GM10266 (cell line): ENCODE data around the gene C5orf24.
"Not testable (repeated sequence)": the region's sequence is repeated elsewhere in the genome, so short reads cannot be mapped to it uniquely, and the experiment has no call there.

Experiments
- DNase-seq: peaks from one replicate; pipeline ENCODE4 v3.0.0; 2012; ENCODE audit errors: extremely low spot score
- TF ChIP-seq, protein P1 (sequence below): IDR thresholded peaks from 2 replicates; pipeline ENCODE4 v1.5.1; 2012; ENCODE audit warnings: mild to moderate bottlenecking, low read depth; ENCODE audit not compliant: control insufficient read depth, insufficient read depth; ENCODE audit errors: missing control alignments

The C5orf24 gene

GRCh38 chr5:134840811-134841210 is 5.0 kb upstream of the C5orf24 start:
- TF ChIP-seq, protein P1, sequence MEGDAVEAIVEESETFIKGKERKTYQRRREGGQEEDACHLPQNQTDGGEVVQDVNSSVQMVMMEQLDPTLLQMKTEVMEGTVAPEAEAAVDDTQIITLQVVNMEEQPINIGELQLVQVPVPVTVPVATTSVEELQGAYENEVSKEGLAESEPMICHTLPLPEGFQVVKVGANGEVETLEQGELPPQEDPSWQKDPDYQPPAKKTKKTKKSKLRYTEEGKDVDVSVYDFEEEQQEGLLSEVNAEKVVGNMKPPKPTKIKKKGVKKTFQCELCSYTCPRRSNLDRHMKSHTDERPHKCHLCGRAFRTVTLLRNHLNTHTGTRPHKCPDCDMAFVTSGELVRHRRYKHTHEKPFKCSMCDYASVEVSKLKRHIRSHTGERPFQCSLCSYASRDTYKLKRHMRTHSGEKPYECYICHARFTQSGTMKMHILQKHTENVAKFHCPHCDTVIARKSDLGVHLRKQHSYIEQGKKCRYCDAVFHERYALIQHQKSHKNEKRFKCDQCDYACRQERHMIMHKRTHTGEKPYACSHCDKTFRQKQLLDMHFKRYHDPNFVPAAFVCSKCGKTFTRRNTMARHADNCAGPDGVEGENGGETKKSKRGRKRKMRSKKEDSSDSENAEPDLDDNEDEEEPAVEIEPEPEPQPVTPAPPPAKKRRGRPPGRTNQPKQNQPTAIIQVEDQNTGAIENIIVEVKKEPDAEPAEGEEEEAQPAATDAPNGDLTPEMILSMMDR, result no peak
- DNase-seq, result no peak

DNA sequence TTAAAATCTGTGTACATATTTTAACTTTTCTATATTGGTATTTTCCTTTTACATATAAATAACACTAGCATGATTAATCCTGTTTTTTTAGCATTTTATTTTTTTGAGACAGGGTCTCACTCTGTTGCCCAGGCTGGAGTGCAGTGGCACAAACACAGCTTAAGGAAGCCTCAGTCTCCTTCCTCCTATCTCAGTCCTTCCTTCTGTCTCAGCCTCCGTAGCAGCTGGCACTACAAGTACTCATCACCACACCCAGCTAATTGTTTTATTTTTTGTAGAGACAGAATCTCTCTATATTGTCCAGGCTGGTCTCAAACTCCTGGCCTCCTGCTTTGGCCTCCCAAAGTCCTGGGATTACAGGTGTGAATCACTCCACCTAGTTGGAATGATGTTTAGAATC is 1.5 kb upstream of the C5orf24 start:
- TF ChIP-seq, protein P1, result no peak
- DNase-seq, result no peak

DNA sequence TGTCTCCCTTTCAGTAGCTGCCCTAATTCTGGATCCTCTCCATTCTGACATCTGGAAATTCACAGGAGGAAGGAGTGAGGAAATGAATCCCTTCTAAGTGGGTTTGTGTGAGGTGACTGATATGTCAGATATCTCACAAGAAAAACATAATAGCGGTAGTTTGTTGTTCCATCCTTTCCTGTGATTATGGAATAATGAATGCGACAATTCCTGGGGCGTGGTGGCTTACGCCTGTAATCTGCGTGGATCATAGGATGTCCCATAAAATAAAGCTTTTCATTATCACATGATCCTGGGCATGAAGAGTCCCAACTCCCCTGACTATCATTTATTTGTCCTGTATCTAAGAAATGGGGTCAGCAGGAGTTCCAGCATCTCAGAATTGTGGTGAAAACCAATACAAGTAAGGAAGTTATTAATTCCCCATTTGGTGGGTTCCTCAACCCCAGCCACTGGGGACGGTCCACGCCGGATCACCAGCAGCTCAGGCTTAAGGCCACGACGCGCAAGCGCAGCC is 375 bp upstream of the C5orf24 start:
- DNase-seq, result no peak
- TF ChIP-seq, protein P1, result no peak

DNA sequence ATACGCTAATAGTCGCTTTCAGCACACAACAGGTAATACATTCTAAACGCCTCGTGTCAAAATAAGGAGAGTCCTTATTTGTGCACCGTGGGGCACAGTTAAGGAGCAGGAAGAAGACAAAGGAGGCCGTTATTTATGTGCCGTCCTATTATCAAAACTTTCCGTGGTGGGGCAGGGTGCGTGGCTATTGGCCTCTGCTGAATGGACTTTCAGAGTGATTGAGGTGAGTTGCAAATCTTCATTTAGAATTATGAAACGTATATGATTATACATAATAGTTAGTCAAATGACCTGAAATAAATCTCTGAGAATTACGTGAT is 833 bp downstream of the C5orf24 start:
- TF ChIP-seq, protein P1, result no peak
- peak; percentile 30 for DNase-seq

GRCh38 chr5:134849434-134849933 is 3.7 kb downstream of the C5orf24 start:
- DNase-seq, result not testable (repeated sequence)

GRCh38 chr5:134851307-134851923 is 5.6 kb downstream of the C5orf24 start:
- no peak for DNase-seq
- TF ChIP-seq, protein P1, result peak; percentile 40

GRCh38 chr5:134856465-134856864 is 10.7 kb downstream of the C5orf24 start:
- DNase-seq, result not testable (repeated sequence)

- TF ChIP-seq, protein P1, result no peak
- no peak for DNase-seq
These were observed 11.6 kb downstream of the C5orf24 start for GRCh38 chr5:134857401-134857800.
